ENCODE measurements around the gene KIF24.

KIF24 gene

GRCh38 chr9:34375901-34376595, 47.0 kb upstream of the KIF24 start:
- no peak for TF ChIP-seq FOXP2 (optimal IDR thresholded peaks at IDR 0.05; ENCODE audit: borderline replicate concordance, extremely low read depth, extremely low read length, insufficient read depth)
- no peak for TF ChIP-seq TAF1 (IDR thresholded peaks at IDR 0.05; ENCODE audit: borderline replicate concordance, insufficient read depth, low read length)
- TF ChIP-seq, protein P1, sequence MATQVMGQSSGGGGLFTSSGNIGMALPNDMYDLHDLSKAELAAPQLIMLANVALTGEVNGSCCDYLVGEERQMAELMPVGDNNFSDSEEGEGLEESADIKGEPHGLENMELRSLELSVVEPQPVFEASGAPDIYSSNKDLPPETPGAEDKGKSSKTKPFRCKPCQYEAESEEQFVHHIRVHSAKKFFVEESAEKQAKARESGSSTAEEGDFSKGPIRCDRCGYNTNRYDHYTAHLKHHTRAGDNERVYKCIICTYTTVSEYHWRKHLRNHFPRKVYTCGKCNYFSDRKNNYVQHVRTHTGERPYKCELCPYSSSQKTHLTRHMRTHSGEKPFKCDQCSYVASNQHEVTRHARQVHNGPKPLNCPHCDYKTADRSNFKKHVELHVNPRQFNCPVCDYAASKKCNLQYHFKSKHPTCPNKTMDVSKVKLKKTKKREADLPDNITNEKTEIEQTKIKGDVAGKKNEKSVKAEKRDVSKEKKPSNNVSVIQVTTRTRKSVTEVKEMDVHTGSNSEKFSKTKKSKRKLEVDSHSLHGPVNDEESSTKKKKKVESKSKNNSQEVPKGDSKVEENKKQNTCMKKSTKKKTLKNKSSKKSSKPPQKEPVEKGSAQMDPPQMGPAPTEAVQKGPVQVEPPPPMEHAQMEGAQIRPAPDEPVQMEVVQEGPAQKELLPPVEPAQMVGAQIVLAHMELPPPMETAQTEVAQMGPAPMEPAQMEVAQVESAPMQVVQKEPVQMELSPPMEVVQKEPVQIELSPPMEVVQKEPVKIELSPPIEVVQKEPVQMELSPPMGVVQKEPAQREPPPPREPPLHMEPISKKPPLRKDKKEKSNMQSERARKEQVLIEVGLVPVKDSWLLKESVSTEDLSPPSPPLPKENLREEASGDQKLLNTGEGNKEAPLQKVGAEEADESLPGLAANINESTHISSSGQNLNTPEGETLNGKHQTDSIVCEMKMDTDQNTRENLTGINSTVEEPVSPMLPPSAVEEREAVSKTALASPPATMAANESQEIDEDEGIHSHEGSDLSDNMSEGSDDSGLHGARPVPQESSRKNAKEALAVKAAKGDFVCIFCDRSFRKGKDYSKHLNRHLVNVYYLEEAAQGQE (IDR thresholded peaks at IDR 0.05; ENCODE audit: insufficient read depth in 1 of 2, low read depth in 2 of 2, low read length in 2 of 2), result no peak
- no peak for TF ChIP-seq SIN3A (IDR thresholded peaks at IDR 0.05; ENCODE audit: borderline replicate concordance, insufficient read depth, low read length)
- TF ChIP-seq POLR2AphosphoS5 (IDR thresholded peaks at IDR 0.05; ENCODE audit: low read depth, low read length), result no peak

DNA sequence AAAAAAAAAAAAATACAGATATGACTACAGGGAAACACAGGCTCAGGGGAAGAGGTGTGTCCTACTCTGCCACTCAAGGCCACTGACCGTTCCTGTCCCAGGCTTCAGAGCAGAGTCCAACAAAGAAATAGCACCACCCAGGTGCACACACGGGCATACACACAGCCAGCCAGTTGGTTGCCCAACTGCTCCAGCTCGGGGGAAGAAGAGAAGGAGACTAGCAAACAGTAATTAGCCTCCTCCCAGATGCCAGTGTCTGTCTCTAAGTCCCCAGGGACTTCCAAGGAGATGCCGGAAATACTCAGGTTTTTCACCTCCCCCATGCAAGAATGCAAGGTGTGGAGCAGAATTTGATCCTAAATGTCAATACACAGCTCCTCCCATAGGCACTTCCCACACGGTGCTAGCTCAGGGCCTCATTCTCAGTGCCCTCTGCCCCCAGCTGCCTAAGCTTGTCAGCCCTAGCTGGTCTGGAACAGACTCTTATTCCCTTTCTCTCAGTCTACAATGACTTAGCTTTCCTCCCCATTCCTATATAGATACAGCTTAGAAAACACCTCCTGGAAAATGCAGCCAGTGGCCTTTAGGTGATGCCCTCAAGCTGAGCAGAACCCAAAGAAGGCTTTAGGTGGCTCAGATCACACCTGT, 46.0 kb upstream of the KIF24 start:
- TF ChIP-seq FOXP2 (optimal IDR thresholded peaks at IDR 0.05; ENCODE audit: borderline replicate concordance, extremely low read depth, extremely low read length, insufficient read depth) (no peak), TAF1 (IDR thresholded peaks at IDR 0.05; ENCODE audit: borderline replicate concordance, insufficient read depth, low read length) (no peak), POLR2AphosphoS5 (IDR thresholded peaks at IDR 0.05; ENCODE audit: low read depth, low read length) (no peak), SIN3A (IDR thresholded peaks at IDR 0.05; ENCODE audit: borderline replicate concordance, insufficient read depth, low read length) (no peak)
- TF ChIP-seq, protein P1 (IDR thresholded peaks at IDR 0.05; ENCODE audit: insufficient read depth in 1 of 2, low read depth in 2 of 2, low read length in 2 of 2), result no peak

DNA sequence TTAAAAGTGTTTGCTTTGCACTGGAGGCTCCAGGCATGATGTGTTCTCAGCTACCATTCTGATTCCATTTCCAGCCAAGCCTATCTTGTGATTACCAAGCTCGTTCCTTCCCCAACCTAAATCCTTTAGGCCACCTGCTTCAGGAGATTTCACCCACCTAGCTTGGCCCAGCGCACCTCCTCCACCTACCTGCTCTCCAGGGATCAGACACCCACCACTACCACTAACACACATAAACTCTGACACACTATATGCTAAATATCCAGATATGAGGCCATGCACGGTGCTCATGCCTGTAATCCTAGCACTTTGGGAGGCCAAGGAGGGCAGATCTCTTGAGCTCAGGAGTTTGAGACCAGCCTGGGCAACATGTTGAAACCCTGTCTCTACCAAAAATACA, 45.3 kb upstream of the KIF24 start:
- TF ChIP-seq SIN3A (IDR thresholded peaks at IDR 0.05; ENCODE audit: borderline replicate concordance, insufficient read depth, low read length) (no peak), POLR2AphosphoS5 (IDR thresholded peaks at IDR 0.05; ENCODE audit: low read depth, low read length) (no peak), FOXP2 (optimal IDR thresholded peaks at IDR 0.05; ENCODE audit: borderline replicate concordance, extremely low read depth, extremely low read length, insufficient read depth) (no peak), TAF1 (IDR thresholded peaks at IDR 0.05; ENCODE audit: borderline replicate concordance, insufficient read depth, low read length) (no peak)
- TF ChIP-seq, protein P1 (IDR thresholded peaks at IDR 0.05; ENCODE audit: insufficient read depth in 1 of 2, low read depth in 2 of 2, low read length in 2 of 2), result no peak

DNA sequence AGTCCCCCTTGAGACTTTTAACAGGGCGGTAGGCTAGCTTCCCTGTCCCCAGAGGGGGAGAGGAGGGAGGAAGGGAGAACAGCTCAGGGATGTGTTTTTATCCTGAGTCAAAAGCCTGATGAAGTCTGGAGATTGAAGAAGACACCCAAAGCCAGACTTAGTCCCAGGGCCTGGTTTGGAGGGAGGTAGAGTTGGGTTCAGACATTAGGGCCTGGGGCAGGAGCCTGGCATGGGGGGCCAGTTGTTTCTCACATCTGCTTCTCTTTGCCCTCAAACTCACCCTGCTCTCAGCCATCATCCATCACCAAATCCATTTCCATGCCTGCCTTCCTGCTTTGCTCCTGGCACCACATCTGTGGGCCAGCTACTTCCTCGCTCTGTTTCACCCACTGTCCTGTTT, 44.7 kb upstream of the KIF24 start:
- no peak for TF ChIP-seq TAF1 (IDR thresholded peaks at IDR 0.05; ENCODE audit: borderline replicate concordance, insufficient read depth, low read length)
- TF ChIP-seq FOXP2 (optimal IDR thresholded peaks at IDR 0.05; ENCODE audit: borderline replicate concordance, extremely low read depth, extremely low read length, insufficient read depth), result no peak
- no peak for TF ChIP-seq SIN3A (IDR thresholded peaks at IDR 0.05; ENCODE audit: borderline replicate concordance, insufficient read depth, low read length)
- TF ChIP-seq, protein P1 (IDR thresholded peaks at IDR 0.05; ENCODE audit: insufficient read depth in 1 of 2, low read depth in 2 of 2, low read length in 2 of 2), result no peak
- TF ChIP-seq POLR2AphosphoS5 (IDR thresholded peaks at IDR 0.05; ENCODE audit: low read depth, low read length), result no peak

Measured in PFSK-1 (cell line).